Neural progenitor cell (in vitro differentiated cells): ENCODE measurements around the gene CENPN.

Experiments
- CTCF ChIP-seq: fragments of 200-600 bp; sonication (generic); IDR thresholded peaks from 2 replicates; pipeline ENCODE4 v1.5.1; 2017; ENCODE audit warnings: antibody characterized with exemption, mild to moderate bottlenecking
- EZH2phosphoT487 ChIP-seq: fragments of 200-600 bp; sonication (generic); IDR thresholded peaks from 2 replicates; pipeline ENCODE4 v1.6.1; 2017; ENCODE audit warnings: antibody characterized with exemption

GRCh38 chr16:80984124-80984892 lies 22.7 kb upstream of the CENPN start:
- TF ChIP-seq CTCF (no peak), EZH2phosphoT487 (no peak)
